GM18907 (cell line): Measurements from ENCODE around the gene LRBA.

Experiments
- ATAC-seq: cut with Tn5 transposase; IDR thresholded peaks from one replicate; pipeline ENCODE4 v1.9.1; 2021; ENCODE audit warnings: mild to moderate bottlenecking, moderate library complexity; ENCODE audit not compliant: unreplicated experiment

Gene LRBA

GRCh38 chr4:150816491-150816890, 198.6 kb downstream of the LRBA start:
- ATAC-seq, result no peak

- ATAC-seq, result no peak
These were observed 200.2 kb downstream of the LRBA start for GRCh38 chr4:150814873-150815272.

- ATAC-seq, result no peak
These were observed 209.7 kb downstream of the LRBA start for GRCh38 chr4:150805183-150806025.

- ATAC-seq, result no peak
These were observed 213.3 kb downstream of the LRBA start for GRCh38 chr4:150801833-150802232.

- ATAC-seq, result no peak
These were observed 215.9 kb downstream of the LRBA start for GRCh38 chr4:150799207-150799606.

GRCh38 chr4:150794706-150795105, 220.4 kb downstream of the LRBA start:
- ATAC-seq, result no peak

- ATAC-seq, result no peak
These were observed 225.2 kb downstream of the LRBA start for GRCh38 chr4:150789864-150790263.

- no peak for ATAC-seq
These were observed 230.1 kb downstream of the LRBA start for GRCh38 chr4:150784939-150785338.

GRCh38 chr4:150784305-150784704, 230.8 kb downstream of the LRBA start:
- ATAC-seq, result no peak

GRCh38 chr4:150782921-150783320, 232.2 kb downstream of the LRBA start:
- no peak for ATAC-seq

GRCh38 chr4:150782311-150782710, 232.8 kb downstream of the LRBA start:
- no peak for ATAC-seq

- ATAC-seq, result no peak
These were observed 233.9 kb downstream of the LRBA start for GRCh38 chr4:150781191-150781590.

GRCh38 chr4:150779707-150780106, 235.4 kb downstream of the LRBA start:
- no peak for ATAC-seq

GRCh38 chr4:150773729-150774449, 241.2 kb downstream of the LRBA start:
- ATAC-seq, result no peak

- no peak for ATAC-seq
These were observed 242.1 kb downstream of the LRBA start for GRCh38 chr4:150773032-150773431.

- no peak for ATAC-seq
These were observed 243.7 kb downstream of the LRBA start for GRCh38 chr4:150771382-150771781.

- ATAC-seq, result no peak
These were observed 245.2 kb downstream of the LRBA start for GRCh38 chr4:150769845-150770244.

GRCh38 chr4:150769248-150769647, 245.8 kb downstream of the LRBA start:
- ATAC-seq, result no peak

- ATAC-seq, result no peak
These were observed 246.6 kb downstream of the LRBA start for GRCh38 chr4:150768497-150768896.

GRCh38 chr4:150765216-150765615, 249.9 kb downstream of the LRBA start:
- no peak for ATAC-seq

GRCh38 chr4:150751648-150752047, 263.4 kb downstream of the LRBA start:
- no peak for ATAC-seq

- ATAC-seq, result no peak
These were observed 264.3 kb downstream of the LRBA start for GRCh38 chr4:150750824-150751223.
